Mucosa of stomach (tissue), 1 donor: ENCODE measurements around the gene AIG1.

ENCODE experiments used
- H3K27me3 ChIP-seq: one replicate; pipeline ENCODE4 v1.7.0; 2013; ENCODE audit warnings: mild to moderate bottlenecking, low read length; ENCODE audit not compliant: control insufficient read depth, insufficient read depth
- H3K36me3 ChIP-seq: one replicate; pipeline ENCODE4 v1.7.0; 2013; ENCODE audit warnings: low read length; ENCODE audit not compliant: control insufficient read depth, insufficient read depth
- H3K4me1 ChIP-seq: one replicate; pipeline ENCODE4 v1.7.0; 2013; ENCODE audit warnings: mild to moderate bottlenecking, low read length; ENCODE audit not compliant: control insufficient read depth, insufficient read depth
- H3K4me3 ChIP-seq: one replicate; pipeline ENCODE4 v1.7.0; 2013; ENCODE audit warnings: low read length
- H3K9ac ChIP-seq: one replicate; pipeline ENCODE4 v1.7.0; 2013; ENCODE audit warnings: mild to moderate bottlenecking, low read length, moderate library complexity
- H3K9me3 ChIP-seq: one replicate; pipeline ENCODE4 v1.7.0; 2013; ENCODE audit warnings: mild to moderate bottlenecking, low read length, moderate library complexity; ENCODE audit not compliant: control insufficient read depth
- donor health status: Pancreatic carcinoma.

AIG1 gene

DNA sequence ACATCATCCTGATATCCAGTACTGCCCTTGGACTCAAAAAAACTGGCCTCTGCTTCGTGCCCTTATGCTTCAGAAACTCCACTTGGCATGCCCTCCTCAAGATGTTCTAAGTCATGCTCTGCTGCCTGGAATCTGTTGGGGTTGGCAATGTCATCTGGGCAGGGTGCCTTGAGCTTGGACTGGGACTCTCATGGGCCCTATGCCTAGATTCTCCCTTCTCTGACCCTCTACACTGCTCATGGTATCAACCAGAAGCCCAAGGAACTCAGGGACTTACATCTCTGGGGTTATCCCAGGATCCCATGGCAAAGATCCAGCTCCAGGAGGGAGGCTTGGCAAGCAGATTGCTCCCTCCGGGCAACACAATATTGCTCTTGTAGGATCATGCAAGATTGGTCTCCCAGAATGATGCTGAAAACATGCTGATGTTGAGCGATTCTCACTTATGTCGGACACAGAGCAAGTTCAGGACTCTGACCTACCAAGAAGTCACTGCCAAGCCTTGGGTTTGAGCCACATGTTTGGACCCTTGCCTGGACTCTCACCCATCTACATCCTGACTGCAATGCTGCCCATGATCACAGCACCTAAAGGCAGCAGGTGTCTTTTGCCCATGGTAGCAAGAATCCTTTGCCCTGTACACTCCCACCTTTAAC, 301.0 kb downstream of the AIG1 start:
- Histone ChIP-seq H3K4me3 (no peak overlapping the region), H3K27me3 (no peaks in the 10 kb centered on the region), H3K4me1 (no peaks in the 10 kb centered on the region)

DNA sequence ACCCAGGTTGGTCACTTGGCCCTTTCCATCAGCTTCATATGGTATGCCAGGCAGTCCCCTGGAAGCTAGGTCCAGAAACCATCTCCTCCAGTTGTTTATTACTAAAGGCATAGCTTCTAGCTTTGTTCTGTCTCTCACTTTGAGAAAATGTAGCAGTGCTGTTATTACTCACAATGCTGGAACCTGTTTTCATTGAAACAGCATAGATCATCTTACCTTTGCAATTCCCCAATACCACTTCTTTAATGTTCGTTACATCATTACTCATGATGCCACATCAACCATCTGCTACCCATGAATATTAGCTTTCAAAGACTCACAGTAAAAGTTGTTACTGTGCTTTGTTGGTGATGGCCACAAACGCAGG, 301.5 kb downstream of the AIG1 start:
- Histone ChIP-seq H3K4me1 (no peaks in the 10 kb centered on the region), H3K4me3 (no peak overlapping the region)

More for the DNA sequence above, 301.0 kb downstream of the AIG1 start:
- Histone ChIP-seq H3K9me3 (no peaks in the 10 kb centered on the region), H3K36me3 (no peaks in the 10 kb centered on the region), H3K9ac (no peak overlapping the region)

DNA sequence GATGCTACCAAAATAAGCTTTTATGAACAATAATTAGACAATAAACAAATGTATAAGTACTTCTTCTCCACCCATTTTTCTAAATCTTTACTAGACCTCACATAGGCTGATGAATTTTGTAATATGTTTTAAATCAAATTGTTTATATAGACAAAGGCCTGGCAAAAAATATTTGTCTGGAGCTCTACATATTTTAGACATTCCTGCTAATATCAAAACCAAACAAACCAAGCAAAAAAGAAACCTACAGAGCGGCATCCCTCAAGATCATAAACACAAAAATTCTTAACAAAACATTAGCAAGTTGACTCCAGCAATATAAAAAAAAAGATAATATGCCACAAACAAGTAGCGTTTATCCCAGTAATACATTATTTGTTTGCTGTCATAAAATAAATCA, 302.6 kb downstream of the AIG1 start:
- no peaks in the 10 kb centered on the region for H3K4me1 ChIP-seq
- H3K36me3 ChIP-seq: no peaks in the 10 kb centered on the region
- H3K9me3 ChIP-seq: no peaks in the 10 kb centered on the region
- H3K27me3 ChIP-seq: no peaks in the 10 kb centered on the region
- H3K4me3 ChIP-seq: no peak overlapping the region
- H3K9ac ChIP-seq: no peak overlapping the region

More for the DNA sequence above, 301.5 kb downstream of the AIG1 start:
- Histone ChIP-seq H3K27me3 (no peaks in the 10 kb centered on the region), H3K9me3 (no peaks in the 10 kb centered on the region), H3K9ac (no peak overlapping the region), H3K36me3 (no peaks in the 10 kb centered on the region)

DNA sequence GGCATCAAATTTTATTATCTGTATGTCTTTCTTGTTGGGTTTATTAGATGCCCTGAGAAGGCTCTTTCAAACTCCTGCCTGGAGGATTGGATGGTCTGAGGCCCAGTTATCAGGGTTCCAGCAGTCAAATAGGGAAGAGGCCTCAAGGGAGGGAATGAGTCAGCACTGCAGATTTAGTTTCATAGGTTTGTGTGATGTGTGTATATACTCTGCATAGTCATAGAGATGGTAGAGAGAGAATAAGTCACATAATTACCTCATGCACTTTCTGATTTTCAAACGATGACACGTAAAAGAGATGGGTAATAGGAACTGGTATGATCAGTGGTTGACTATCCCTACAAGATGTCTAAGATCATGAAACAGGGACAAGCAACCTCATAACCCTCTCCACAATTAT, 307.7 kb downstream of the AIG1 start:
- no peaks in the 10 kb centered on the region for H3K9me3 ChIP-seq
- H3K4me1 ChIP-seq: no peaks in the 10 kb centered on the region
- no peaks in the 10 kb centered on the region for H3K36me3 ChIP-seq
- no peak overlapping the region for H3K4me3 ChIP-seq
- H3K27me3 ChIP-seq: no peaks in the 10 kb centered on the region
- H3K9ac ChIP-seq: no peak overlapping the region

DNA sequence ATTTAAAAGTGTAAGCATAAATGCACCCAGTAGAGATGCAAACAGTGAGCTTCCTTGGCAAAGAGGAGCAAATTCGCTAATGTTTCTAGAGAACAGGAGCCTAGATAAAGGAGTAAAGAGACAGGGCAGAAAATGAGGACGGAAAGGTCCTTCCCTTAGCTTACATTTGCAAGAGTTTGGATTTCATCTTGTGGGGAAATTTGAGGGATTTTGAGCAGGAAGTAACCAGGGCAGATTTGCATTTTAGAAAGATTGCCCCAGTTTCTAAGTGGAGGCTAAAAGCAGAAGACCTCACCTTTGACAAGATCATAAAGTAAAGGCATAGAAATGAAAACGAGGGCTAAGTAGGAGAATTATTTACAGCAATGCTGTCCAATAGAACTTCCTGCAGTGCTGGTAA, 309.3 kb downstream of the AIG1 start:
- no peak overlapping the region for H3K9ac ChIP-seq
- no peaks in the 10 kb centered on the region for H3K27me3 ChIP-seq
- H3K4me1 ChIP-seq: no peaks in the 10 kb centered on the region
- H3K36me3 ChIP-seq: no peaks in the 10 kb centered on the region
- no peak overlapping the region for H3K4me3 ChIP-seq
- H3K9me3 ChIP-seq: no peaks in the 10 kb centered on the region

DNA sequence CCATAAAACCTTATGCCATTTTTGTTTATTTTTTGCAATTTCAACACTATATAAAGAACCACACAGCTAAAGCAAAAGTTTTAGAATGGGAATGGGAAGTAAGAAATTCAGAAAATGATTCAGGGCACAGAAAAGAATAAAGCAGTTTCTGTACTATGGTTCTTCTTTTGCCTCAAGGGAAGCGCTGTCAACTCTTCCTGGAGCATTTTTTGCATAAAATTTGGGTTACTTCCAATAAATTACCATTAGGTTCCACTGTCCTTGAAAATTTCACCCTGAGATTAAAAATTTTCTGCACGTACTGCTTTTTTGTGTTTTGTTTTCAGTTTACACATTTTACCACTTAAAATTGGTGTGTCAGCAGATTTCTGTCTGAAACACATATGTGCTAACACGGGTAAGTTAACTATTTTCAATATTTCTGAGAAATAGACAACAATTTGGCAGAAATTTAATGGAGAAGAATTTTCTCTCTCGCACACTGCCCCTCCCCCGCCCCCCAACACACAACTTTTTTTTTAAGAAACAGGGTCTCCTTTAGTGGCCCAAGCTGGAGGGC, 310.2 kb downstream of the AIG1 start:
- Histone ChIP-seq H3K9me3 (no peaks in the 10 kb centered on the region), H3K4me1 (no peaks in the 10 kb centered on the region), H3K36me3 (no peaks in the 10 kb centered on the region), H3K27me3 (no peaks in the 10 kb centered on the region), H3K4me3 (no peak overlapping the region), H3K9ac (no peak overlapping the region)

DNA sequence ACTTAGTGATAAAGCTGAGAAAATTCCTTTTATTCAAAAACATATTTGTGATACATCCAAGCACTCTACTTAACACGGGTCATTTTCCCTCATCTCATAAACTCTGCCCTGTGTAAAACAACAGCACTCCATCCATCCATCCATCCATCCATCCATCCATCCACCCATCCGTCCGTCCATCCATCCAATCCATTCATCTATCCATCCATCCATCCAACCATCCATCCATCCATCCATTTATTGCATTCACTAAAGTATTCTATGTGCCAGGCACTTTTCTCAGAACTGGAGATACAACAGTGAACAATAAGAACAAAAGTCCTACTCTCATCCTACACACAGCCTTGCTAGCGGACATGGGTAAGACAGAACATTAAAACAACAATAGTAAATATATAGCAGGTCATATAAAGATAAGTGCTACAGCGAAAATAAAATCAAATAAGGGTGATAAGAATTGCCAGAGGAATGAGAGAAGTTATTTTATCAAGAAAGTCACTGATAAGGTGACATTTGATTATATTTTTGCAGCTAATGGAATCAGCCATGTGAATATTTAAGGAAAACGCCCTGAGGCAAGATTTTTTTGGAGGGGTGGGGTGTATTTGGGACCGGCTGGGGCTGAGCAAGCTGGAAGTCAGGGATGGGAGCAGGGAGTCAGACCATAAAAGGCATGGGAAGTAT, 311.7 kb downstream of the AIG1 start:
- no peaks in the 10 kb centered on the region for H3K4me1 ChIP-seq
- no peak overlapping the region for H3K9ac ChIP-seq
- H3K4me3 ChIP-seq: no peak overlapping the region
- no peaks in the 10 kb centered on the region for H3K9me3 ChIP-seq
- H3K27me3 ChIP-seq: no peaks in the 10 kb centered on the region
- no peaks in the 10 kb centered on the region for H3K36me3 ChIP-seq

DNA sequence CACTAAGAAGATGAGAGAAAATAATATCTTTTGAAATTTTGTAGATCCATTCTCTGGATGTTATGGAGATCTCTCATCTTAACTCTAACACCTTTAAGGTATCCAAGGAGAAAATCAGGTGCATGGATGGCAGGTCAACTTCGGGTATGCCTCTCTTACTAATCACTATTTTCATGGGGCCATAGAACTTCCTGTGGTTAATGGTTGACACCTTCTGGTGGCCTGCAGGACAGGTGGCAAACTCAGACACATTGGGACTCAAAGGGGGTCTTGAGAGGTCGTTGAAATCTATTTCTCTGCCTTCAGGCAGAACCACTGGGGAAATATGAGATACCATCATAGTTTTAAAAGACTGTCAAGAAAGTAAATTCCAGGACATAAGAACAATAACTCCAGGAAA, 313.3 kb downstream of the AIG1 start:
- no peaks in the 10 kb centered on the region for H3K9me3 ChIP-seq
- no peaks in the 10 kb centered on the region for H3K36me3 ChIP-seq
- H3K4me1 ChIP-seq: no peaks in the 10 kb centered on the region
- H3K27me3 ChIP-seq: no peaks in the 10 kb centered on the region
- H3K4me3 ChIP-seq: no peak overlapping the region
- H3K9ac ChIP-seq: no peak overlapping the region

DNA sequence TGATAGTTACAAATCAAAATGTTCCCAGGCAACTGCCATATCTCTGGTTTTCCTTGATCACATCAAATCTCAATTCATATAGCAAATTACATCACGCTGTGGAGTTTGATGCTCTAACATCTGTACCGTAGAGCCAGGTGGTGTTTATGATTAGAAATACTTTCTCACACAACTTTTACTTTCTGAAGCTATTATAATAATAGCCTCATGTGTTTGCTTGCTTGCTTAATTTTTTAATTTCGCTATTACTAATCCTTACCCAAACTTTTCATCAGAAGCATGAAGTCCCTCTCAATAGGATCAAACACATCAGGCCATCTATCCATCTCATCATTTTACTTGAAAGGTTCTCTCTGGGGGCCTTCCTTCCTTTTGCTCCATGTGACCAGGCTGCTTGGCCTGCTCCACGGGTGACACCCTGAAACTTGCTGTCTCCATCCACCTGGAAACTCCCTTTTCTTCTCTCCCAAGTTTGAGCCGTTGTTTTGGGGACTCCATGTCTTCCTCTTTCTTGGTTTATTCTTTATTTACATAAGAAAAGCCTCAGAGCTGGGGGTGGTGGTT, 314.4 kb downstream of the AIG1 start:
- H3K4me3 ChIP-seq: no peak overlapping the region
- no peaks in the 10 kb centered on the region for H3K9me3 ChIP-seq
- H3K27me3 ChIP-seq: no peaks in the 10 kb centered on the region
- H3K4me1 ChIP-seq: no peaks in the 10 kb centered on the region
- H3K36me3 ChIP-seq: no peaks in the 10 kb centered on the region
- H3K9ac ChIP-seq: no peak overlapping the region

DNA sequence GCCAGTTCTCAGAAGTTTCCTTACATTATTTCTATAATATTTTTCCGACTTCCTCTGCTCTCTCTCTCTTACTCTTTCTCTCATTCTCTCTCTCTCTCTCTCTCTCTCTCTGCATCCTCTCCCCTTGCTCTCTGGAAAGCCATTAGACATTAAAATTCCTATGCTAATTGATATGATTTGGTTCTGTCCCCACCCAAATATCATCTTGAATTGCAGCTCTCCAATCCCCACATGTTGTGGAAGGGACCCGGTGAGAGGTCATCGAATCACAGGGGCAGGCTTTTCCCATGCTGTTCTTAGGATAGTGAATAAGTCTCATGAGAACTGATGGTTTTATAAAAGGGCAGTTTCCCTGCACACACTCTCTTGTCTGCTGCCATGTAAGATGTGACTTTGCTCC, 315.7 kb downstream of the AIG1 start:
- Histone ChIP-seq H3K9me3 (no peaks in the 10 kb centered on the region), H3K9ac (no peak overlapping the region), H3K36me3 (no peaks in the 10 kb centered on the region), H3K4me3 (no peak overlapping the region), H3K4me1 (no peaks in the 10 kb centered on the region), H3K27me3 (no peaks in the 10 kb centered on the region)

DNA sequence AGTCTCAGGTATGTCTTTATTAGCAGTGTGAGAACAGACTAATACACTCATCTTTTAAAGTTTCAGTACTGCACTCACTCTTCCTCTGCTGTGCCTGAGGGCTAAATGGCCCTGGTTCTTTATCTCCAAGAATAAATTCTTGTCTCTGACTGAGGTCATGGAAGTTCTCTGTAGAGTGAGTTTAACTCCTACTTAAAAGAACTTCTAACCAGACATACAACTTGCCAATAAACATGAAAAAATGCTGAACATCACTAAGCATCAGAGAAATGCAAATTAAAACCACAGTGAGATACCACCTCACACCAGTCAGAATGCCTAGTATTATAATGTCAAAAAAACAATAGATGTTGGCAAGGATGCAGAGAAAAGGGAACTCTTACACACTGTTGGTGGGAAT, 316.2 kb downstream of the AIG1 start:
- H3K27me3 ChIP-seq: no peaks in the 10 kb centered on the region
- H3K9ac ChIP-seq: no peak overlapping the region
- no peak overlapping the region for H3K4me3 ChIP-seq
- H3K36me3 ChIP-seq: no peaks in the 10 kb centered on the region
- H3K4me1 ChIP-seq: no peaks in the 10 kb centered on the region
- H3K9me3 ChIP-seq: no peaks in the 10 kb centered on the region

DNA sequence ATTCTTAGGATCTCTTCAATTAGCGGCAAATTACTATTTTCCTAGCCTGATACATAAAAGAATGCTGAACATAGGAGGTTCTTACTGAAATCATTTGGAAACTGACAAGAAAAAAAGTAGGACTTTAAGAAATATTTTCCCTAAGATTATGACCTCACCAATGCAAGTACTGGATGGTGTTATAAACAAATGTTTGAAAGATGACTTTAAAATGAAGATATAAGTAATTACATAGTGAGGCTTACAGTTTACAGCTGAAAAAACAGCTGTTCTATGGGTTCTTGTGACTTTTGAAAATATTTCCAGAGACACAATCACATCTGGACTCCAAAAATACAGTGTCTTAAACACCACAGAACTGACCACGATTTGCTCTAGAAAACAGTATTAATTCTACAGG, 324.9 kb downstream of the AIG1 start:
- Histone ChIP-seq H3K9me3 (no peaks in the 10 kb centered on the region), H3K27me3 (no peaks in the 10 kb centered on the region), H3K4me1 (no peaks in the 10 kb centered on the region), H3K4me3 (no peak overlapping the region), H3K36me3 (no peaks in the 10 kb centered on the region), H3K9ac (no peak overlapping the region)
